Fibroblast of mammary gland (primary cell): ENCODE measurements around the gene GATD1.

Experiments
- DNase-seq: peaks from one replicate; pipeline ENCODE4 v3.0.0-alpha.2; 2010; ENCODE audit warnings: low read depth
- H3K4me3 ChIP-seq: 2 replicates; pipeline ENCODE4 v1.5.1; 2011; ENCODE audit warnings: low read depth, mild to moderate bottlenecking, low read length, moderate library complexity; ENCODE audit not compliant: control insufficient read depth
- CTCF ChIP-seq: conservative IDR thresholded peaks from 2 replicates; pipeline ENCODE4 v1.5.1; 2011; ENCODE audit warnings: low read depth, low read length, inconsistent platforms; ENCODE audit not compliant: control insufficient read depth, insufficient read depth

The GATD1 gene

GRCh38 chr11:811446-812245, 34.4 kb upstream of the GATD1 start:
- peak overlapping the region; percentile 92 for H3K4me3 ChIP-seq
- TF ChIP-seq CTCF = peak; percentile 4
- peak; percentile 32 for DNase-seq

- no peak for TF ChIP-seq CTCF
- no peak for DNase-seq
- H3K4me3 ChIP-seq = peak overlapping the region; percentile 92
These were observed 32.8 kb upstream of the GATD1 start for GRCh38 chr11:810040-810567.

DNA sequence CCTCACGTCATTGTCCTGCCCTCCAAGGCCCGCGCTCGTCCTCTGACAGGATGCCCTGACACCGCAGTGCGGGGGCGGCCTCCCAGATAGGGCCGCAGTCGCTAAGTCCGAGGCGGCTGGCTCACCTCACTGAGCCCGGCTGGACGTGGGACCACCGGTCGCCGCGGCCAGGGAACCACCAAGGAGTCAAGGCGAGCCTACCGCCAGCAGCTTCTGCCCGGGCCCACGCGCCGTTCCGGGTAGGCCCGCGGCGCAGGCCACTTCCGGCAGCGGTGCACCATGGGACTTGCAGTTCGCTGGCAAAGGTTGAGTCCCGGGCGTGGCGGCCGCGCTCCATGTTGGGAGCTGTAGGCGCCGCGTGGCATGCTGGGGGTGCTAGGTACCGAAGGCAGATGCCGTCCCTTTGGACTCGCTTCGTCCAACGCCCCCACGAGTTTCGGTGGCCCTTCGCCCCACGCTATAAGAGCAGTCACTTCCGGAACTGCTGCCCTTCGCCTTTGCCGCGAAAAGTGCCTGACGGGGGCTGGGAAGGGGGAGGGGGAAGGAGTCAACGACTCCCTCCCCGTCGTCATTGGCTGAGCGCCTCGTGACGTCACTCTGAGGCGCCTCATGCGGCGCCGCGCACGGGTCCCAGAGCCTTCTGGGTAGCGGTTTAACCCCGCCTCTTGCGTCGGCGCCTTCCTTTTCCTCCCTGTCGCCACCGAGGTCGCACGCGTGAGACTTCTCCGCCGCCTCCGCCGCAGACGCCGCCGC, 32.2 kb upstream of the GATD1 start, which contains the start of gene RPLP2:
Gene RPLP2, plus strand, starts transcription at position 681 of the 753 bp plus-strand sequence. CDS start 268 bp downstream, outside the sequence.
- no peak for TF ChIP-seq CTCF
- peak; percentile 95 for DNase-seq
- peak within 1 kb of the TSS; percentile 92 for H3K4me3 ChIP-seq

- peak; percentile 88 for DNase-seq
- peak overlapping the region; percentile 92 for H3K4me3 ChIP-seq
- no peak for TF ChIP-seq CTCF
These were observed 31.4 kb upstream of the GATD1 start for GRCh38 chr11:808427-809286.

DNA sequence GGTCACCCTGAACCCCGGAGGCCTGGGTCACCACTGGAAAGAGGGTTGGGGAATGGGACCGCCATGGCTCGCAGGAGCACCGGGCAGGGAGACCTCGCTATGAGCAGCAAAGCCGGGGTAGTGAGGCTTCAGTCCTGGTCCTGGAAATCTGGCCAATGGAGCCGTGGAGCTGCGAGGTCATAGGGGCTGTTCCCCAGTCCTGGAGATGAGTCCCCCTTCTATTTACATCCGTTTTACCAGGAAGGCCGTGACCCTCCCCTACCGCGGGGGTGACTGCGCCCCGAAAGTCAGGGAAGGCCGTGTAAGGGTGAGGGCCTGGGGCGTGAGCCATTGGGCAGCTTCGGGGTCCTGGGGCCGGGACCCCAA, 27.3 kb upstream of the GATD1 start:
- DNase-seq = no peak
- no peak for TF ChIP-seq CTCF
- H3K4me3 ChIP-seq = peak overlapping the region; percentile 63

DNA sequence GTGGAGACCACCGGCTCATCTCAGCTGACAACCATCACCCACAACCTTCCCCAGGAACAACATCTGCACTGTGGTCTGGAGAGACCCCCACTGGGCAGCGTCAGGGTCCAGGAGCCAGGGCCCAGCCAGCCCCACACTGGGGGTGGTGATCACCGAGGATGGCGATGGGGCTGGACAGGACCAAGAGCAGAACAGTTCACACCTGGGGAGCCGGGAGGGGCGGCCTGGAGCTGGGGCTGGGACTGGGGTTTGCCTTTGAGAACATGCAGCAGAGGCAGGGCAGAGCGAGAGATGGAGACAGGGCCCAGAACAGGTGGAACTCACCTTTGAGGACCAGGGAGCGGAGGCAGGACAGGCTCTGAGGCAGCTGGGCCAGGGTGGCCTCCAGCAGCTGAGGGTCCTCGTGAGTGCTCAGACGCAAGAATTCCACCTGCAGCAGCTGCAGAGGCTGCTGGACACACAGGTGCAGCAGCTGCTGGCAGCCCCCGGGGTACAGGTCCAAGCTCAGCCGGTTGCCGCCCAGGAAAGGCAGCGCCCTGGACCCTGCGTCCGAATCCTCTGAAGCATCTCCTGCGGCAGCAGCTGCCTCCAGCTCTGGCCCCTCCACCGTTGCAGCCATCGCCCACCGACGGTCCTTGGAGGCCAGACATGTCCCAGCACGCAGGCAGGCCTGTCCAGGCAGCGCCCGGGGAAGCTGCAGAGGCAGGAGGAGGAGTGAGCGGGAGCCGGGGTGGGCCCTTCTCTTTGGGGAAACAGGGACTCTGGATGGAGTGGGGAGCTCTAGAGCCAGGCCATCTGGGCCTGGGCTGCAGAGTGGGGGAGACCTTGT, 26.7 kb upstream of the GATD1 start:
- H3K4me3 ChIP-seq = peak overlapping the region; percentile 63
- no peak for DNase-seq
- TF ChIP-seq CTCF = no peak
